Measurements from ENCODE around the gene RNF213.

- TF ChIP-seq CTCF (optimal IDR thresholded peaks at IDR 0.05 in 1 of 3, IDR thresholded peaks at IDR 0.05 in 1 of 3, conservative IDR thresholded peaks at IDR 0.05 in 1 of 3; ENCODE audit: extremely low read depth in 1 of 3, insufficient read depth in 2 of 3, low read length in 3 of 3) = no peak
- TF ChIP-seq EZH2 (IDR thresholded peaks at IDR 0.05; ENCODE audit: low read length) = no peak
Measured at GRCh38 chr17:80244871-80245509, 15.7 kb upstream of the RNF213 start.

Measured in keratinocyte (primary cell).